ENCODE data around the gene ACOT4. TPM values are rescaled to one million over a fixed set of nuclear protein-coding genes. Genes with fewer than 3 reads are reported as not detected.
"Not testable (repeated sequence)": the region's sequence is repeated elsewhere in the genome, so short reads cannot be mapped to it uniquely, and the experiment has no call there.

ACOT4 gene
- total RNA-seq, 2 donors from 2014 or later = 1.3 to 1.8 TPM

- Histone ChIP-seq H3K4me3 (no peak overlapping the region), H3K36me3 (no peaks in the 10 kb centered on the region), H3K4me1 (ENCODE audit: control insufficient read depth in 1 of 2, low read depth in 2 of 2) (peaks cover 3 to 8% of the 10 kb centered on the region in 2 donors), H3K27me3 (replicated peaks; ENCODE audit: insufficient read depth) (no peaks in the 10 kb centered on the region), H3K9me3 (no peaks in the 10 kb centered on the region), H3K27ac (no peak overlapping the region)
- ATAC-seq (ENCODE audit: insufficient number of reproducible peaks, low FRiP score, low read depth) = no peak
- DNase-seq (ENCODE audit: low spot score) = no peak
- no peak for TF ChIP-seq CTCF (IDR thresholded peaks at IDR 0.05)
Measured at GRCh38 chr14:73630009-73630780, 38.5 kb downstream of the ACOT4 start.

GRCh38 chr14:73633116-73634010, 41.7 kb downstream of the ACOT4 start:
- TF ChIP-seq CTCF (IDR thresholded peaks at IDR 0.05) = peak; percentile 91
- ATAC-seq (ENCODE audit: insufficient number of reproducible peaks, low FRiP score, low read depth) (peak; percentile 51), DNase-seq (ENCODE audit: low spot score) (no peak)
- H3K4me3 ChIP-seq = peak overlapping the region; percentile 90
- peaks cover 3 to 8% of the 10 kb centered on the region in 2 donors for H3K4me1 ChIP-seq (ENCODE audit: control insufficient read depth in 1 of 2, low read depth in 2 of 2)
- H3K9me3 ChIP-seq = no peaks in the 10 kb centered on the region
- no peaks in the 10 kb centered on the region for H3K27me3 ChIP-seq (replicated peaks; ENCODE audit: insufficient read depth)
- H3K36me3 ChIP-seq = no peaks in the 10 kb centered on the region
- peak overlapping the region; percentile 34 to 50 for H3K27ac ChIP-seq

GRCh38 chr14:73634011-73634833, 42.5 kb downstream of the ACOT4 start:
- Histone ChIP-seq H3K27me3 (replicated peaks; ENCODE audit: insufficient read depth) (no peaks in the 10 kb centered on the region), H3K4me1 (ENCODE audit: control insufficient read depth in 1 of 2, low read depth in 2 of 2) (peaks cover 3 to 8% of the 10 kb centered on the region in 2 donors), H3K9me3 (no peaks in the 10 kb centered on the region), H3K4me3 (peak overlapping the region; percentile 90), H3K27ac (peak overlapping the region; percentile 34 to 50), H3K36me3 (no peaks in the 10 kb centered on the region)
- DNase-seq (ENCODE audit: low spot score) (no peak), ATAC-seq (ENCODE audit: insufficient number of reproducible peaks, low FRiP score, low read depth) (no peak)
- peak; percentile 18 for TF ChIP-seq CTCF (IDR thresholded peaks at IDR 0.05)

- H3K36me3 ChIP-seq; H3K4me1 ChIP-seq (ENCODE audit: control insufficient read depth in 1 of 2, low read depth in 2 of 2); H3K4me3 ChIP-seq; H3K27ac ChIP-seq; ATAC-seq (ENCODE audit: insufficient number of reproducible peaks, low FRiP score, low read depth); H3K9me3 ChIP-seq; DNase-seq (ENCODE audit: low spot score); H3K27me3 ChIP-seq (replicated peaks; ENCODE audit: insufficient read depth): not testable (repeated sequence)
Measured at GRCh38 chr14:73636355-73636754, 44.7 kb downstream of the ACOT4 start.

- ATAC-seq (ENCODE audit: insufficient number of reproducible peaks, low FRiP score, low read depth) (no peak), DNase-seq (ENCODE audit: low spot score) (no peak)
- H3K4me1 ChIP-seq (ENCODE audit: control insufficient read depth in 1 of 2, low read depth in 2 of 2) = peaks cover 3 to 8% of the 10 kb centered on the region in 2 donors
- no peak for TF ChIP-seq CTCF (IDR thresholded peaks at IDR 0.05)
- no peak overlapping the region for H3K4me3 ChIP-seq
- no peak overlapping the region for H3K27ac ChIP-seq
- H3K9me3 ChIP-seq = no peaks in the 10 kb centered on the region
- no peaks in the 10 kb centered on the region for H3K36me3 ChIP-seq
- no peaks in the 10 kb centered on the region for H3K27me3 ChIP-seq (replicated peaks; ENCODE audit: insufficient read depth)
Measured at GRCh38 chr14:73637830-73638229, 46.2 kb downstream of the ACOT4 start.
